Fibroblast of lung (primary cell): ENCODE data around the gene SPDYE17.
"Not testable (repeated sequence)": the region's sequence is repeated elsewhere in the genome, so short reads cannot be mapped to it uniquely, and the experiment has no call there.

Source experiments
- CTCF ChIP-seq, 2 donors: IDR thresholded peaks in 1 of 2; conservative IDR thresholded peaks in 1 of 2; 1 replicate in 1 of 2; 2 replicates in 1 of 2; pipeline ENCODE4 v1.5.1; 2011 to 2012; ENCODE audit warnings: low read length in 2 of 2, control low read depth in 1 of 2, inconsistent platforms in 1 of 2, low read depth in 1 of 2, mild to moderate bottlenecking in 1 of 2
- EZH2 ChIP-seq: IDR thresholded peaks from 2 replicates; pipeline ENCODE4 v1.5.1; 2012; ENCODE audit warnings: low read length, control low read depth, mild to moderate bottlenecking; ENCODE audit errors: missing control alignments

GRCh38 chr7:76985924-76986717 lies 46.0 kb downstream of the SPDYE17 start:
- TF ChIP-seq CTCF (conservative IDR thresholded peaks at IDR 0.05 in 1 of 2, IDR thresholded peaks at IDR 0.05 in 1 of 2; ENCODE audit: low read depth in 1 of 2, low read length in 2 of 2); EZH2: not testable (repeated sequence)
